Keratinocyte (primary cell): Measurements from ENCODE around the gene NLGN2. TPM values are rescaled to one million over a fixed set of nuclear protein-coding genes. Genes with fewer than 3 reads are reported as not detected.

ENCODE experiments used
- DNase-seq: peaks from one replicate; pipeline ENCODE4 v3.0.0-alpha.2; 2011; ENCODE audit warnings: low read depth, missing footprints, low spot score
- FAIRE-seq: peaks from 2 replicates; lab custom pipeline; 2011; peaks lifted over from hg19 to GRCh38; lab: Jason Lieb, UNC
- H2AFZ ChIP-seq: 2 replicates; pipeline ENCODE4 v1.6.0; 2012; ENCODE audit warnings: low read length, control low read depth, inconsistent platforms; ENCODE audit not compliant: control insufficient read depth
- H3K27ac ChIP-seq: 2 replicates; pipeline ENCODE4 v1.5.1; 2011; ENCODE audit warnings: low read length; ENCODE audit not compliant: control insufficient read depth, insufficient read depth
- H3K27me3 ChIP-seq: 3 replicates; pipeline ENCODE4 v1.6.0; 2011; ENCODE audit warnings: low read length; ENCODE audit not compliant: control insufficient read depth, insufficient read depth; ENCODE audit errors: extremely low read depth
- H3K36me3 ChIP-seq, 2 experiments: 2 replicates in 1 of 2; 3 replicates in 1 of 2; pipeline ENCODE4 v1.5.1; 2011; ENCODE audit warnings: low read length in 2 of 2, mild to moderate bottlenecking in 1 of 2; ENCODE audit not compliant: control insufficient read depth in 2 of 2, insufficient read depth in 2 of 2; ENCODE audit errors: extremely low read depth in 1 of 2
- H3K4me1 ChIP-seq: 3 replicates; pipeline ENCODE4 v1.5.1; 2011; ENCODE audit warnings: low read length; ENCODE audit not compliant: control insufficient read depth, insufficient read depth; ENCODE audit errors: extremely low read depth
- H3K4me2 ChIP-seq: 3 replicates; pipeline ENCODE4 v1.6.0; 2011; ENCODE audit warnings: low read depth, low read length; ENCODE audit not compliant: control insufficient read depth, insufficient read depth; ENCODE audit errors: extremely low read depth
- H3K4me3 ChIP-seq, 3 experiments: fragments of 200-600 bp in 1 of 3; sonication (generic) in 1 of 3; 2 replicates in 2 of 3; 3 replicates in 1 of 3; pipeline ENCODE4 v1.5.1; 2011 to 2016; ENCODE audit warnings: low read length in 3 of 3, mild to moderate bottlenecking in 3 of 3, control low read depth in 2 of 3, inconsistent platforms in 1 of 3, low read depth in 1 of 3, mixed read lengths in 1 of 3, mixed run types in 1 of 3, moderate library complexity in 1 of 3; ENCODE audit not compliant: control insufficient read depth in 2 of 3, insufficient read depth in 2 of 3; ENCODE audit errors: extremely low read depth in 1 of 3
- H3K79me2 ChIP-seq: 2 replicates; pipeline ENCODE4 v1.6.0; 2012; ENCODE audit warnings: low read length; ENCODE audit not compliant: control insufficient read depth, insufficient read depth
- H3K9ac ChIP-seq: 3 replicates; pipeline ENCODE4 v1.6.0; 2011; ENCODE audit warnings: low read length; ENCODE audit not compliant: control insufficient read depth, insufficient read depth; ENCODE audit errors: extremely low read depth
- H3K9me1 ChIP-seq: 3 replicates; pipeline ENCODE4 v1.6.0; 2011; ENCODE audit warnings: low read length; ENCODE audit not compliant: control insufficient read depth, insufficient read depth; ENCODE audit errors: extremely low read depth
- H3K9me3 ChIP-seq: 2 replicates; pipeline ENCODE4 v1.5.1; 2012; ENCODE audit warnings: low read depth, low read length; ENCODE audit not compliant: control insufficient read depth
- H4K20me1 ChIP-seq: 3 replicates; pipeline ENCODE4 v1.6.0; 2011; ENCODE audit warnings: low read length; ENCODE audit not compliant: control insufficient read depth, insufficient read depth; ENCODE audit errors: extremely low read depth
- EZH2 ChIP-seq: IDR thresholded peaks from one replicate; pipeline ENCODE4 v1.6.1; 2012; ENCODE audit warnings: inconsistent platforms, mild to moderate bottlenecking, low read length, moderate library complexity
- dilution Hi-C: fragments of 300-500 bp; cut with MboI; formaldehyde crosslinking; loops from one replicate; pipeline ENCODE4 v1.7.0; 2020; ENCODE audit warnings: low sequenced_read_pairs; ENCODE audit not compliant: extremely low pct_ligation_motif_present
- polyA plus RNA-seq, 5 experiments: library from polyadenylated mRNA; depleted of rRNA in 3 of 5; stranded (reverse) in 3 of 5; stranded (forward) in 1 of 5; unstranded in 1 of 5; fragments of >200 nt; gene quantifications; 1 replicate in 1 of 5; 2 replicates in 3 of 5; 3 replicates in 1 of 5; pipeline versions ENCODE4 v1.2.1 to v1.2.3, GENCODE V29; 2011 to 2012; ENCODE audit warnings: missing spikeins in 2 of 5, low read depth in 1 of 5, low replicate concordance in 1 of 5
- TF ChIP-seq, protein P1 (sequence below), 3 experiments: IDR thresholded peaks in 1 of 3; conservative IDR thresholded peaks in 1 of 3; optimal IDR thresholded peaks in 1 of 3; 2 replicates in 2 of 3; 3 replicates in 1 of 3; pipeline versions ENCODE3 to v1.5.1; 2011; ENCODE audit warnings: low read length in 3 of 3, mild to moderate bottlenecking in 3 of 3, moderate library complexity in 2 of 3, control low read depth in 1 of 3, inconsistent platforms in 1 of 3; ENCODE audit not compliant: insufficient read depth in 2 of 3; ENCODE audit errors: extremely low read depth in 1 of 3

NLGN2 gene
- polyA plus RNA-seq, 1 donor (not counting 4 experiments of a cell fraction or from before 2014, with no cell fraction given) = 2.5 TPM

DNA sequence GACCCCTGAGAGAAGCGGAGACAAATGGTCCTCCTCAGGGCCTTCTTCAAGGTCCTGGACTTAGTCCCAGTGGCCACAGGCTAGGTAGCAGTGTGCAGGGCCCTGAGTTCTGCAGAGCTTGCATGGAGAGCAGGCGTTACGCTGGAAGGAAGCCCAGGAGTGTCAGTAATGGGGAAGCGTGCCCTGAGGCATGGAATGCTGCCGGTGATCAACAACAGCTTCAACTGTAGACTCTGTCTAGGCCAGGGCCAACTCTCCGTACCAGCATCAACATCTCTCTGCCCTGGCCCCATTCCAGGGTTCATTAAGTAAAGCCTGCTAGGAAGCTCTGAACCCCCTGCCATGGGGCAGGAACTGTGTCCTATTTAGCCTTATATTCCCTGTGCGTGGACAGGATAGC is 27.3 kb upstream of the NLGN2 start:
- Histone ChIP-seq H3K4me3 (peak overlapping the region; percentile 62 to 84 (median 73)), H3K9me1 (no peaks in the 10 kb centered on the region), H3K27me3 (no peaks in the 10 kb centered on the region), H3K4me1 (peaks cover 14% of the 10 kb centered on the region), H3K36me3 (peaks cover 0 to 7% of the 10 kb centered on the region in 2 experiments), H3K79me2 (peaks cover 7% of the 10 kb centered on the region), H3K4me2 (peak overlapping the region; percentile 82), H3K27ac (no peak overlapping the region), H4K20me1 (no peaks in the 10 kb centered on the region), H2AFZ (peak overlapping the region; percentile 91), H3K9me3 (no peaks in the 10 kb centered on the region), H3K9ac (peak overlapping the region; percentile 76)
- DNase-seq (no peak), FAIRE-seq (peak; percentile 79)
- TF ChIP-seq, protein P1, sequence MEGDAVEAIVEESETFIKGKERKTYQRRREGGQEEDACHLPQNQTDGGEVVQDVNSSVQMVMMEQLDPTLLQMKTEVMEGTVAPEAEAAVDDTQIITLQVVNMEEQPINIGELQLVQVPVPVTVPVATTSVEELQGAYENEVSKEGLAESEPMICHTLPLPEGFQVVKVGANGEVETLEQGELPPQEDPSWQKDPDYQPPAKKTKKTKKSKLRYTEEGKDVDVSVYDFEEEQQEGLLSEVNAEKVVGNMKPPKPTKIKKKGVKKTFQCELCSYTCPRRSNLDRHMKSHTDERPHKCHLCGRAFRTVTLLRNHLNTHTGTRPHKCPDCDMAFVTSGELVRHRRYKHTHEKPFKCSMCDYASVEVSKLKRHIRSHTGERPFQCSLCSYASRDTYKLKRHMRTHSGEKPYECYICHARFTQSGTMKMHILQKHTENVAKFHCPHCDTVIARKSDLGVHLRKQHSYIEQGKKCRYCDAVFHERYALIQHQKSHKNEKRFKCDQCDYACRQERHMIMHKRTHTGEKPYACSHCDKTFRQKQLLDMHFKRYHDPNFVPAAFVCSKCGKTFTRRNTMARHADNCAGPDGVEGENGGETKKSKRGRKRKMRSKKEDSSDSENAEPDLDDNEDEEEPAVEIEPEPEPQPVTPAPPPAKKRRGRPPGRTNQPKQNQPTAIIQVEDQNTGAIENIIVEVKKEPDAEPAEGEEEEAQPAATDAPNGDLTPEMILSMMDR (optimal IDR thresholded peaks at IDR 0.05 in 1 of 3, IDR thresholded peaks at IDR 0.05 in 1 of 3, conservative IDR thresholded peaks at IDR 0.05 in 1 of 3; ENCODE audit: extremely low read depth in 1 of 3, insufficient read depth in 2 of 3, low read length in 3 of 3) = no peak
- TF ChIP-seq EZH2 = no peak
- dilution Hi-C loops = no loop called here

DNA sequence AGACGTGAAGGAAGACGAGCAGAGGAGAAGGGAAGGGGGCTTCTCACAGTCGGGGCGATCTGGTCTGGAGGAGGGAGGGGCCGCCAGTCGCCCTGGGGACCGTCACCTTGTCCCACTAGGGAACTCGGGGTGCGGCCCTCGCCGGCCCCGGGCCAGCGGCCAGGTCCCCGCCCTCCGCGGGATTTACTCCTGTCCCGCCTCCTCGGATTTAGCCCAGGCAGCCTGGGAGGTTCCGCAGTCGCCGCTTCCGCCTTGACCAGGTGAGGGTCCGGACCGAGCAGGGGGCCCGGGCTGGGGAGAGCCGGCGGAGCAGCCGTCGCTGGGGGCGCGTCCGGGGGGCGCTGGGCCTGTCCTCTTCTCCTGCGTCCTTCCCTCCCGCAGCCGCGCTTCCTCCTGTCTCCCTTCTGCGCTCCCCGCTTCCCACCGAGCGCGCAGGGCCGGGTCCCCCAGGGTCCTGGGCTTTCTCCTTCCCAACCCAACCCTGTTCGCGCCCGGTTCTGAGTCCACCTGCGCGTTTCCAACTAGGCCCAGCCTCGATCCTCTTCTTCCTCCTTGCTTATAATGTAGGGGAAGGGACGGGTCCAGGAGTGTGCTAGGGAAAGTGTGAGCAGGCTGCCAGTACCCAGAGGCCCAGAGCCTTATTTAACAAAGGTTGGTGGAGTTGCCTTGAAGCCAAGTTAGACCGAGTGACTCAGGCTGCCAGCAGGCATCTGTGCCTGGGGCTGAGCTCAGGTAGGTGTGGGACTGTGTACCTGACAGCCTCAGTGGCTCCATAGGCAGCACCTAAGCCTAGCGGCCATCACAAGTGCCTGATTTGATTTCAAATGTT is 26.6 kb upstream of the NLGN2 start, which contains the start of gene TNK1:
Gene TNK1 (plus strand): TSS at position 235 of the 829 bp plus-strand sequence. CDS start 1,838 bp downstream, outside the sequence.
- dilution Hi-C loops = no loop called here
- H3K4me1 ChIP-seq = peaks cover 14% of the 10 kb centered on the region

More for the DNA sequence above, 26.6 kb upstream of the NLGN2 start, which contains the start of gene TNK1:
- Histone ChIP-seq H2AFZ (peak within 1 kb of the TSS; percentile 91), H3K9ac (peak within 1 kb of the TSS; percentile 76), H3K4me3 (peak within 1 kb of the TSS; percentile 62 to 84 (median 73)), H3K4me2 (peak within 1 kb of the TSS; percentile 82), H3K9me1 (no peaks in the 10 kb centered on the region), H3K27me3 (no peaks in the 10 kb centered on the region), H3K79me2 (peaks cover 7% of the 10 kb centered on the region), H4K20me1 (no peaks in the 10 kb centered on the region), H3K9me3 (no peaks in the 10 kb centered on the region), H3K27ac (no peak within 1 kb of the TSS), H3K36me3 (peaks cover 0 to 9% of the 10 kb centered on the region in 2 experiments)
- DNase-seq (no peak), FAIRE-seq (peak; percentile 87)
- TF ChIP-seq EZH2 = no peak
- TF ChIP-seq, protein P1 (optimal IDR thresholded peaks at IDR 0.05 in 1 of 3, IDR thresholded peaks at IDR 0.05 in 1 of 3, conservative IDR thresholded peaks at IDR 0.05 in 1 of 3; ENCODE audit: extremely low read depth in 1 of 3, insufficient read depth in 2 of 3, low read length in 3 of 3) = no peak
